ENCODE results near the gene L2HGDH.

Gene L2HGDH

GRCh38 chr14:50191499-50191898 lies 120.5 kb downstream of the L2HGDH start:
- no peak for DNase-seq (ENCODE audit: low read depth)
- in situ Hi-C loops (cut with HindIII; ENCODE audit: low sequenced_read_pairs) = no loop called here
- no peak overlapping the region for H3K4me3 ChIP-seq (ENCODE audit: low read depth, low read length)
- TF ChIP-seq, protein P1, sequence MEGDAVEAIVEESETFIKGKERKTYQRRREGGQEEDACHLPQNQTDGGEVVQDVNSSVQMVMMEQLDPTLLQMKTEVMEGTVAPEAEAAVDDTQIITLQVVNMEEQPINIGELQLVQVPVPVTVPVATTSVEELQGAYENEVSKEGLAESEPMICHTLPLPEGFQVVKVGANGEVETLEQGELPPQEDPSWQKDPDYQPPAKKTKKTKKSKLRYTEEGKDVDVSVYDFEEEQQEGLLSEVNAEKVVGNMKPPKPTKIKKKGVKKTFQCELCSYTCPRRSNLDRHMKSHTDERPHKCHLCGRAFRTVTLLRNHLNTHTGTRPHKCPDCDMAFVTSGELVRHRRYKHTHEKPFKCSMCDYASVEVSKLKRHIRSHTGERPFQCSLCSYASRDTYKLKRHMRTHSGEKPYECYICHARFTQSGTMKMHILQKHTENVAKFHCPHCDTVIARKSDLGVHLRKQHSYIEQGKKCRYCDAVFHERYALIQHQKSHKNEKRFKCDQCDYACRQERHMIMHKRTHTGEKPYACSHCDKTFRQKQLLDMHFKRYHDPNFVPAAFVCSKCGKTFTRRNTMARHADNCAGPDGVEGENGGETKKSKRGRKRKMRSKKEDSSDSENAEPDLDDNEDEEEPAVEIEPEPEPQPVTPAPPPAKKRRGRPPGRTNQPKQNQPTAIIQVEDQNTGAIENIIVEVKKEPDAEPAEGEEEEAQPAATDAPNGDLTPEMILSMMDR (IDR thresholded peaks at IDR 0.05; ENCODE audit: low read depth, low read length, missing control alignments) = no peak
